DMS153 treated with DMSO at 0.1 percent for 48 hours (cell line): ENCODE data around the gene ATAD3A.
"Not testable (repeated sequence)": the region's sequence is repeated elsewhere in the genome, so short reads cannot be mapped to it uniquely, and the experiment has no call there.

Experiments
- DNase-seq: peaks from one replicate; lab custom pipeline; 2025; ENCODE audit not compliant: unreplicated experiment; lab: John Stamatoyannopoulos, UW

ATAD3A gene

GRCh38 chr1:1511533-1512285 is at the start of gene ATAD3A:
TSS of gene ATAD3A (plus strand) at chr1:1512162. CDS start at chr1:1512269, 107 bp downstream.
- peak; percentile 99 for DNase-seq

- peak; percentile 73 for DNase-seq
Observed at GRCh38 chr1:1462318-1462966, 49.5 kb upstream of the ATAD3A start.

GRCh38 chr1:1463312-1463711 is 48.6 kb upstream of the ATAD3A start:
- DNase-seq, result no peak

GRCh38 chr1:1468196-1468985 is 43.6 kb upstream of the ATAD3A start:
- not testable (repeated sequence) for DNase-seq

- DNase-seq, result no peak
Observed at GRCh38 chr1:1470626-1471388, 41.2 kb upstream of the ATAD3A start.

GRCh38 chr1:1471389-1472052 is 40.4 kb upstream of the ATAD3A start, which contains the start of gene ATAD3B:
TSS of gene ATAD3B (plus strand) at chr1:1471765. CDS start at chr1:1471885, 120 bp downstream.
- peak; percentile 97 for DNase-seq

- not testable (repeated sequence) for DNase-seq
Observed at GRCh38 chr1:1472053-1472876, 39.7 kb upstream of the ATAD3A start.

GRCh38 chr1:1476011-1476410 is 36.0 kb upstream of the ATAD3A start:
- DNase-seq, result not testable (repeated sequence)

GRCh38 chr1:1477206-1477605 is 34.8 kb upstream of the ATAD3A start:
- DNase-seq, result no peak

- no peak for DNase-seq
Observed at GRCh38 chr1:1479547-1480487, 32.1 kb upstream of the ATAD3A start.

- not testable (repeated sequence) for DNase-seq
Observed at GRCh38 chr1:1480488-1480867, 31.5 kb upstream of the ATAD3A start.

- not testable (repeated sequence) for DNase-seq
Observed at GRCh38 chr1:1481811-1482210, 30.2 kb upstream of the ATAD3A start.

GRCh38 chr1:1482856-1483255 is 29.1 kb upstream of the ATAD3A start:
- DNase-seq, result no peak

GRCh38 chr1:1483714-1484113 is 28.2 kb upstream of the ATAD3A start:
- DNase-seq, result no peak

- DNase-seq, result not testable (repeated sequence)
Observed at GRCh38 chr1:1484976-1485750, 26.8 kb upstream of the ATAD3A start.

GRCh38 chr1:1485755-1486317 is 26.1 kb upstream of the ATAD3A start:
- DNase-seq, result not testable (repeated sequence)

- no peak for DNase-seq
Observed at GRCh38 chr1:1487701-1488100, 24.3 kb upstream of the ATAD3A start.
